ENCODE results near the gene CASP10. TPM values are rescaled to one million over a fixed set of nuclear protein-coding genes. Genes with fewer than 3 reads are reported as not detected.
A peak's percentile ranks its signal among the peaks of the same experiment; 100 is the strongest.
"Not testable (repeated sequence)": the region's sequence is repeated elsewhere in the genome, so short reads cannot be mapped to it uniquely, and the experiment has no call there.

The CASP10 gene
- total RNA-seq, 2 donors from 2014 or later = 3.0 to 6.0 TPM

DNA sequence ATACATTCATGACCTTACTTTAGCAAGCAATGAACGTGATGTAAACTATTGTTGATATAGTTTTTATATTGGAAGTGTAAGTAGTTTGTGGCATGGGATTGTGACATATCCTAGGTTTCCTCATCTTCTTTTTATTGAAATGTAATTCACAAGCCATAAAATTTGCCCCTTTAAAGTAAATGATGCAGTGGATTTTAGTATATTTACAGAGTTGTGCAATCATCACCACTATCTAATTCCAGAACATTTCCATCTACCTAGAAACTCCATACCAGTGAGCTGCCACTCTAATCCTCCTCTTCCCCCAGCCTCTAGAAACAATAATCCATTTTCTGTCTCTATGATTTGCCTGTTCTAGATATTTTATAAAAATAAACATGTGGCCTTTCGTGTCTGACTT, 10.7 kb upstream of the CASP10 start:
- H3K9me3 ChIP-seq = no peaks in the 10 kb centered on the region
- DNase-seq = no peak
- peaks cover 0 to 3% of the 10 kb centered on the region in 2 donors for H3K36me3 ChIP-seq (replicated peaks in 1 of 2; ENCODE audit: insufficient read depth in 1 of 2, low read depth in 2 of 2)
- H3K4me1 ChIP-seq = peaks cover 14% of the 10 kb centered on the region
- no peaks in the 10 kb centered on the region for H3K27me3 ChIP-seq
- no peak for TF ChIP-seq POLR2A (IDR thresholded peaks at IDR 0.05)
- TF ChIP-seq, protein P1, sequence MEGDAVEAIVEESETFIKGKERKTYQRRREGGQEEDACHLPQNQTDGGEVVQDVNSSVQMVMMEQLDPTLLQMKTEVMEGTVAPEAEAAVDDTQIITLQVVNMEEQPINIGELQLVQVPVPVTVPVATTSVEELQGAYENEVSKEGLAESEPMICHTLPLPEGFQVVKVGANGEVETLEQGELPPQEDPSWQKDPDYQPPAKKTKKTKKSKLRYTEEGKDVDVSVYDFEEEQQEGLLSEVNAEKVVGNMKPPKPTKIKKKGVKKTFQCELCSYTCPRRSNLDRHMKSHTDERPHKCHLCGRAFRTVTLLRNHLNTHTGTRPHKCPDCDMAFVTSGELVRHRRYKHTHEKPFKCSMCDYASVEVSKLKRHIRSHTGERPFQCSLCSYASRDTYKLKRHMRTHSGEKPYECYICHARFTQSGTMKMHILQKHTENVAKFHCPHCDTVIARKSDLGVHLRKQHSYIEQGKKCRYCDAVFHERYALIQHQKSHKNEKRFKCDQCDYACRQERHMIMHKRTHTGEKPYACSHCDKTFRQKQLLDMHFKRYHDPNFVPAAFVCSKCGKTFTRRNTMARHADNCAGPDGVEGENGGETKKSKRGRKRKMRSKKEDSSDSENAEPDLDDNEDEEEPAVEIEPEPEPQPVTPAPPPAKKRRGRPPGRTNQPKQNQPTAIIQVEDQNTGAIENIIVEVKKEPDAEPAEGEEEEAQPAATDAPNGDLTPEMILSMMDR (IDR thresholded peaks at IDR 0.05) = no peak
- no peak overlapping the region for H3K4me3 ChIP-seq
- no peak overlapping the region for H3K27ac ChIP-seq
- 33 to 39% methylated on average over 2 of the region's 2 CpGs for WGBS, 2 donors
- ATAC-seq = no peak
- intact Hi-C loops (cut with DNase I) = no loop called here

DNA sequence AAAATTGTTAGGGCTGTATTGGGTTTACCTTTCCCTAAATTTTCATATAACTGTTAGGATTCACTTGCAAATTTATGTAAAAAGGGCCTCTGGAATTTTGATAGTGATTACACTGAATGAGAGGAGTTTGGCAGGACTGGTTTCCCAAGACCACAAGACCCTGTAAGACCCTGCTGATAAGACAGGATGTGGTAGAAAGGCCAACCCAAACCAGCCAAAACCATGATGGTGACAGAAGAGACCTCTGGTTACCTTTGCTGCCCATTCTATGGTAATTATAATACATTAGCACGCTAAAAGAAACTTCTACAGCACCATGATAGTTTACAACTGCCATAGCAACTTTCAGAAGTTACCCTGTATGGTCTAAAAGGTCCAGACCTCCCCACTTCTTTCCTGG, 8.3 kb upstream of the CASP10 start:
- no peaks in the 10 kb centered on the region for H3K9me3 ChIP-seq
- DNase-seq (no peak), ATAC-seq (no peak)
- intact Hi-C loops (cut with DNase I) = loop anchor here (5.0 kb wide), 1 partner anchor 272 kb away; no protein-coding TSS in a partner anchor
- no peak overlapping the region for H3K27ac ChIP-seq
- no peak for TF ChIP-seq POLR2A (IDR thresholded peaks at IDR 0.05)
- TF ChIP-seq, protein P1 (IDR thresholded peaks at IDR 0.05) = no peak
- peaks cover 14% of the 10 kb centered on the region for H3K4me1 ChIP-seq
- no peak overlapping the region for H3K4me3 ChIP-seq
- 56 to 57% methylated on average over 1 of the region's 1 CpG for whole genome bisulfite sequencing, 2 donors
- no peaks in the 10 kb centered on the region for H3K36me3 ChIP-seq (replicated peaks in 1 of 2; ENCODE audit: insufficient read depth in 1 of 2, low read depth in 2 of 2)
- no peaks in the 10 kb centered on the region for H3K27me3 ChIP-seq

DNA sequence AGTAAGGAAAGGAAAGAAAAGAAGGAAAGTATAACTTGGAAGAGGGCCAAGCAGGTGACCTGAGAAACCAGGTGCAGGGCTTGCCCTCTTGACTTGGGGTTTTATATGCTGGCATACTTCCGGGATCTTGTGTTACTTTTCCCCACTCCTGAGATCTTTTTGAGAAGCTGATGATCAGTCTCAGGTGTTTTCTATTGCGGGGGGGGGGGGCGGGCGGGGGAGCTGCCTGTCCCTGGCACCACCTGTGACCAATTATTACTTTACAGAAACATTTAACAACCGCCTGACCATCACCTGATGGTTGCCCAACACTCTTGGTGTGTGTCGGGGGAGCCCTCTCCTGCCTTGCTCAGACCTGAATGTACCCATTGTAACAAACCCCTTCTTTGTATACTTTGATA, 6.9 kb upstream of the CASP10 start:
- Histone ChIP-seq H3K9me3 (no peaks in the 10 kb centered on the region), H3K27ac (peak overlapping the region in 3 of 4 donors; percentile 39 to 68 (median 47)), H3K4me3 (no peak overlapping the region), H3K4me1 (peaks cover 14% of the 10 kb centered on the region), H3K36me3 (replicated peaks in 1 of 2; ENCODE audit: insufficient read depth in 1 of 2, low read depth in 2 of 2) (no peaks in the 10 kb centered on the region), H3K27me3 (no peaks in the 10 kb centered on the region)
- peak in 3 of 4 donors; percentile 43 to 65 (median 48) for DNase-seq
- TF ChIP-seq POLR2A (IDR thresholded peaks at IDR 0.05) = no peak
- TF ChIP-seq, protein P1 (IDR thresholded peaks at IDR 0.05) = no peak
- 2 to 13% methylated on average over 4 to 5 of the region's 6 CpGs for WGBS, 2 donors
- intact Hi-C loops (cut with DNase I) = loop anchor here (5.0 kb wide), 1 partner anchor 274 kb away; no protein-coding TSS in a partner anchor
- peak; percentile 68 for ATAC-seq

DNA sequence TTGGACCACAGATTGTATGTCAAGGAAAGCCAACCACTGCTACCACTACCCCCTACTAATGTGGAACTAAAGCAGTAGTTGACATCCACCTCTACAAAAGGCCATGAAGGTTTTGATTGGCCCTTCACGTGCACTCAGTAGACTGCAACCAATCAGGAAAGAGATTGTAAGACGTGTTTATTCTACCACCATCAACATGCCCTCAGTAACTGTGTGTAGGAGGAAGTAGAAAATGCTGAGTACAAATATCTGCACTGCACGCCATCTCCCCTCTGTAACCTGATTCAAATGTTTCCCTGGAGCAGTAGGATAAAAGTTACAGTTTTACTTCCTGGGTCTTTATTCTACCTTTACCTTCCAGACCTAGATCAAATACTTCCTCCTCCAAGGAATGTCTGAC, 2.9 kb upstream of the CASP10 start:
- WGBS, 2 donors = 49 to 52% methylated on average over 3 of the region's 3 CpGs
- DNase-seq (no peak), ATAC-seq (no peak)
- H3K36me3 ChIP-seq (replicated peaks in 1 of 2; ENCODE audit: insufficient read depth in 1 of 2, low read depth in 2 of 2) = no peaks in the 10 kb centered on the region
- intact Hi-C loops (cut with DNase I) = no loop called here
- no peaks in the 10 kb centered on the region for H3K27me3 ChIP-seq
- H3K4me3 ChIP-seq = no peak overlapping the region
- peaks cover 33% of the 10 kb centered on the region for H3K4me1 ChIP-seq
- no peaks in the 10 kb centered on the region for H3K9me3 ChIP-seq
- no peak overlapping the region for H3K27ac ChIP-seq
- TF ChIP-seq, protein P1 (IDR thresholded peaks at IDR 0.05) = no peak
- no peak for TF ChIP-seq POLR2A (IDR thresholded peaks at IDR 0.05)

DNA sequence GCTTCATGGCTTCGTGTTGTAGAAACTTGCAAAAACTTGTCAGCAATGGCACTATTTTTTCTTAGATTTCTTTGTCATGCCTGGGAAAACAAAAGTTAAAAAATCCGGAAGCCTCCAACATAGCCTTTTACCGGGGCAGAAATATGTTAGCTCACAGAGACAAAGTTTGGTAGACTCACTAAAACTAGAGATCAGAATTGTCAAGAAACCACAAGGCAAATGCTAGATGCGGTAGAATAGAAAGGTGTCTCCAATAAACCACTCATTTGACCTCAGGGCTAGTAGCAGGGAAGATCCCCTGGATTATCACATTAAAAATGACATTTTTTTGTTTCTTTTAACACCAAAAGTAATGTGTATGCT, 405 bp downstream of the CASP10 start:
- H3K27ac ChIP-seq = peak overlapping the region in 3 of 4 donors; percentile 53 to 85 (median 77)
- H3K4me3 ChIP-seq = peak overlapping the region; percentile 12 to 28
- TF ChIP-seq, protein P1 (IDR thresholded peaks at IDR 0.05) = no peak
- TF ChIP-seq POLR2A (IDR thresholded peaks at IDR 0.05) = no peak
- H3K9me3 ChIP-seq = no peaks in the 10 kb centered on the region
- WGBS, 2 donors = 0 to 9% methylated on average over 4 of the region's 4 CpGs
- H3K36me3 ChIP-seq (replicated peaks in 1 of 2; ENCODE audit: insufficient read depth in 1 of 2, low read depth in 2 of 2) = no peaks in the 10 kb centered on the region
- DNase-seq = no peak
- intact Hi-C loops (cut with DNase I) = no loop called here
- H3K27me3 ChIP-seq = no peaks in the 10 kb centered on the region
- H3K4me1 ChIP-seq = peaks cover 39% of the 10 kb centered on the region
- peak; percentile 24 for ATAC-seq

DNA sequence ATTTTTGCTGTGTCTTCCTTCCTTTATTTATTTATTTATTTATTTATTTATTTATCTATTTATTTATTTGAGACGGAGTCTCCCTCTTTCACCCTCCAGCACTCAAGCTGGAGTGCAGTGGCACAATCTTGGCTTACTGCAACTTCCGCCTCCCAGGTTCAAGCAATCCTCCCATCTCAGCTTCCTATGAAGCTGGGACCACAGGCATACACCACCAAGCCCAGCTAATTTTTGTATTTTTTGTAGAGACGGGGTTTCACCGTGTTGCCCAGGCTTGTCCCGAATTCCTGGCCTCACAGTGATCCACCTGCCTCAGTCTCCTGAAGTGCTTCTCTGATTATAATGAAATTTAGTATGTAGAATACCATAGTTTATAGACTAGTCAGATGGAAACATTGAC, 894 bp downstream of the CASP10 start:
- H3K9me3 ChIP-seq; H3K36me3 ChIP-seq (replicated peaks in 1 of 2; ENCODE audit: insufficient read depth in 1 of 2, low read depth in 2 of 2); intact Hi-C loops (cut with DNase I); H3K27me3 ChIP-seq: not testable (repeated sequence)
- ATAC-seq = peak; percentile 37
- Histone ChIP-seq H3K4me1 (peaks cover 39% of the 10 kb centered on the region), H3K4me3 (peak overlapping the region in 1 of 2 donors; percentile 28), H3K27ac (peak overlapping the region in 3 of 4 donors; percentile 53 to 85 (median 77))
- 38 to 43% methylated on average over 5 of the region's 5 CpGs for WGBS, 2 donors
- peak in 2 of 4 donors; percentile 24 to 34 for DNase-seq

DNA sequence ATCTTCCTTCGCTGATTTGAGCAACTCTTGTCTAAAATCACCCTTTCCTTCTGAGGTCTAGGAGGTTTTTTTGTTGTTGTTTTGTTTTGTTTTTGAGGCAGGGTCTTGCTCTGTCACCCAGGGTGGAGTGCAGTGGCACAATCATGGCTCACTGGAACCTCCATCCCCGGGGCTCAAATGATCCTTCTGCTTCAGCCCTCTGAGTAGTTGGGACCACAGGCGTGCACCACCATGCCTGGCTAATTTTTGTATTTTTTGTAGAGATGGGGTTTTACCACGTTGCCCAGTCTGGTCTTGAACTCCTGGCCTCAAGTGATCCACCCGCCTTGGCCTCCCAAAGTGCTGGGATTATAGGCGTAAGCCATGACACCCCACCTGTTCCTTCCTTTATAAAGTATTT, 1.3 kb downstream of the CASP10 start:
- H3K36me3 ChIP-seq (replicated peaks in 1 of 2; ENCODE audit: insufficient read depth in 1 of 2, low read depth in 2 of 2); H3K9me3 ChIP-seq; intact Hi-C loops (cut with DNase I); ATAC-seq; H3K27me3 ChIP-seq; DNase-seq; H3K4me3 ChIP-seq: not testable (repeated sequence)
- 69 to 79% methylated on average over 6 of the region's 6 CpGs for WGBS, 2 donors
- peak overlapping the region in 3 of 4 donors; percentile 49 to 85 (median 77) for H3K27ac ChIP-seq
- peaks cover 39% of the 10 kb centered on the region for H3K4me1 ChIP-seq
